ENCODE measurements around the gene ERO1B.

Gene ERO1B

GRCh38 chr1:236301080-236301957 lies 19.6 kb upstream of the ERO1B start:
- DNase-seq (ENCODE audit: low spot score): no peak

- DNase-seq (ENCODE audit: low spot score): no peak
Observed at GRCh38 chr1:236297161-236297560, 15.4 kb upstream of the ERO1B start.

DNA sequence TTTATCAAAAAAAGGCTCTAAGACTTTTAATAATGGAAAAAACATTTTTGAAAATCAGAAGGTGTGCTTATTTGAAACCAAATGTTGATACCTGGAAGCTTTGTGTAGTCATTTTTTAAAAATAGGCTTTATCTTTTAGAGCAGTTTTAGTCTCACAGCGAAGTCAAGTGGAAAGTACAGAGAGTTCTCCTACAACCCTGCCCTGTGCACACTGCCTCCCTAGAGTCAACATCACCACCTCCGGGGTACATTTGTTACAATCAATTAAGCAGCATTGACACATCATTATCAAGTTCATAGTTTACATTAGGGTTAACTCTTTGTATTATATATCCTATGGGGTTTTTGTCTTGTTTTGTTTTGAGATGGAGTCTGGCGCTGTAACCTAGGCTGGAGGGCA lies 10.7 kb upstream of the ERO1B start:
- no peak for DNase-seq (ENCODE audit: low spot score)

DNA sequence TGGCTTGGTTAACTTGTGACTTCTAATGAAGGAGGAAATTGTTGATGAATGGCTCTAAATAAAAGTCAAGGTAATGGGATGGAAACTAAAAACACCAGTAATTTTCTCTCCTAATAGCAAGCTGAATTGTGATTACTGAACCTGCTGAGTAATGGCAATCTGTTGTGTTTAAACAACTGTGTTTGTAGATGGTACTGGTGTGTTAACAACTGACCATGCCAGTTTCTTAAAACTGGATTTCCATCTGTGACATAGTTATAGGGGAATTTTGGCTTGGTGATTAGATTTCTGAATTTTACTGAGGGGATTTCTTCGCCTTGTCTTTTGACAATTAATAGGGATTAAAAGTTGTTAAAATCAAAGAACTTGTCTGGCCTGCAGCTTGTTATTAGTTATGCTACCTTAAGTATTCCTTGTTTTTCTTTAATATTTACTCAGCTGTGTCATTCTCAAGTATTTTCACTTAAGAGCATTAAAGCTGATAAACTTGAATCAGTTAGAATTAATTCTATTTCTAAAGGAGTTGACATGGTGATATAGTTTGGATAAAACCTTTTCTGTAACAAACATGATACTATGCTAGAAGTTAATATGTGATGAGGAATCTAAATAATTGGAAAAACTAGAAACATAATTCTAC lies 7.9 kb upstream of the ERO1B start:
- DNase-seq (ENCODE audit: low spot score): no peak

GRCh38 chr1:236288620-236288976 lies 6.8 kb upstream of the ERO1B start:
- DNase-seq (ENCODE audit: low spot score): no peak

GRCh38 chr1:236287757-236288619 lies 6.2 kb upstream of the ERO1B start:
- DNase-seq (ENCODE audit: low spot score): no peak

DNA sequence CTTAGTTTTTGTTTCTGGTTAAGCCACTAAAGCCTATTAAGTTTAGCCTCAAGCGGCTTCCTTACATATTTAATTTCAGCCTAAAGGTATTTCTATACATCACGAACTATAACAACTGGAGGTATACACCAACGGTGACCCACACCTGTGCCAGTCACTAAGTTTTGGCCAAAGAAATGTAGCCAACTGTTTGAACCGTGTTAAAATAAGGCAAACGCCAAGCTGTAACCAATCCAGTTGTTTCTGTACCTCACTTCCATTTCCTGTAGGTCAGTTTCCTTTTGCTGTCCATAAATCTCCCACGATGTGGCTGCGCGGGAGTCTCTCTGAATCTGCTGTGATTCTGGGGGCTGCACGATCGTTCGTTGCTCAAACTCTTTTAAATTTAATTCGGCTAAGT lies 5.6 kb upstream of the ERO1B start:
- DNase-seq (ENCODE audit: low spot score): no peak

DNA sequence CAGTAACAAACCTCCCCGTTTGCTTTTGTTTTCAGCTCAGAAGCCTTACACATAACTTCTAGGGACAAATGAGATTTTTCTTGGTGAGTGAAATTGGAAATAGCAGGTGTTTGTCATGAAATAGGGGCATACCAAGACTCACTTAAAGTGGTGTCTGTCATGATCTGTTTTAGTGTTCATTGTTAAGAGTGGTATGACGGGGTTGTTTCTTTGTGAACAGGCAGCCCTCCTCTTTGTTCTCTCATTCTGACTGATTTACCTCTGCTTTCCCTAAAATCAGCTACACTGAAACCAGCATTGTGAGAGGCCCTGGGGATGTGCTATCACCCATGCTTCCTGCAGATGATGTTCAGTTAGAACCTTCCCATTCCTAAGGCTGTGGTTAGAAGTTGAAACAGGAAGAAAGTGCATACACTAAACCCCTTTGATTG lies 2.5 kb upstream of the ERO1B start:
- DNase-seq (ENCODE audit: low spot score): peak; percentile 79

DNA sequence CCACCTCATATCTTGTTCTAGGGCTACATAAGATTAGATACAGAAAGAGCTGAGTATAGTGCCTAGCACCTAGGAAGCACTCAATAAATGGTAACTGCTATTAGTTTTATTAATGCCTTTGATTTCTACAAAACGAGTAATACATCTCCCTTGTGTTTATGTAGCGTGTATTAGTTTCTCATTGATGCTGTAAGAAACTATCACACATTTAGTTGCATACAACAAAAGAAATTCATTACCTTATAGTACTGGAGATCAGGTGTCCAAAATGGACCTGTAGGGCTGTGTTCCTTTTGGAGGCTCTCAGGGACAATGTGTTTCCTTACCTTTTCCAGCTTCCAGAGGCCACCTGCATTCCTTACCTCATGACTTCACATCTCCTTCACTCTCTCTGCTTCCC lies 961 bp upstream of the ERO1B start:
- no peak for DNase-seq (ENCODE audit: low spot score)

- no peak for DNase-seq (ENCODE audit: low spot score)
Observed at GRCh38 chr1:236282425-236282716, 613 bp upstream of the ERO1B start.

DNA sequence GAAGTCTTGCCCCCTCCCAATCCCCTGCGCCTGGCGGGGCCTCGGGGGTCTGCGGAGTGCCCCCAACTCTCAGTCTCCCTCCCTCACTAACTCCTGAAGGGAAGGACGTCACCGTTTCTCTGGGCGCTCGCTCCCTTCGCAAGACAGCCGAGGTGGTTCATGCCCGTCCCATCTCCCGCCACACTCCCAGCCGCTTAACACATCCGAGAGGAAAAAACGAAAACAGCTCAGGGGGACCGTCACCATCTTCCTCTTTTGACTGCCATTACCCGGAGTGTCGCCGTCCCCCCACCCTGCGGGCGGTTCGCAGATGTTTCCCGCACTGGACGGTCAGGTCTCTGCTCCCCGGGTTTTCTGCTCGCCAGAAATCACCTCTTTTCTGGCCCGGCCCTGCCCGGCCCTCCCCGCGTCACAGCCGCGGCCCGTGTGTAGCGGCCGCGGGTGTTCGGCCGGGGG lies 532 bp downstream of the ERO1B start:
- no peak for DNase-seq (ENCODE audit: low spot score)

GRCh38 chr1:236280438-236281197 lies 1.1 kb downstream of the ERO1B start:
- DNase-seq (ENCODE audit: low spot score): no peak

GRCh38 chr1:236275586-236275985 lies 6.2 kb downstream of the ERO1B start:
- no peak for DNase-seq (ENCODE audit: low spot score)

DNA sequence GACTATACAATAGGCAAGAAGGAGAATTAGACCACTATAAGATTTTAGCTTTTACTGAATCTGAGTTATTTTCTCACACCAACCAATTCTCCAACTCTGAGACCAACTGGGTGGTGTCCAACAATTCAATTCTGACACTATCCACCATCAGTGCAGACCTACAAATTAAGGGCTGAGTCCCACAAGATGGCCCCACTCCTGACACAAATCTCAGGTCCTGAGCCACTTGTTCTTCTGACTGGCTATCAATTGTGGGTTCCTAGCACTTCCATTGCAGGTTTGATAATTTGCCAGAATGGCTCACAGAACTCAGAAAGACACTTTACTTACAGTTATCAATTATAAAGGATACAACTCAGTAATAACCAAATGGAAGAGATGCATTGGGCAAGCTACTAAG lies 6.7 kb downstream of the ERO1B start:
- DNase-seq (ENCODE audit: low spot score): no peak

DNA sequence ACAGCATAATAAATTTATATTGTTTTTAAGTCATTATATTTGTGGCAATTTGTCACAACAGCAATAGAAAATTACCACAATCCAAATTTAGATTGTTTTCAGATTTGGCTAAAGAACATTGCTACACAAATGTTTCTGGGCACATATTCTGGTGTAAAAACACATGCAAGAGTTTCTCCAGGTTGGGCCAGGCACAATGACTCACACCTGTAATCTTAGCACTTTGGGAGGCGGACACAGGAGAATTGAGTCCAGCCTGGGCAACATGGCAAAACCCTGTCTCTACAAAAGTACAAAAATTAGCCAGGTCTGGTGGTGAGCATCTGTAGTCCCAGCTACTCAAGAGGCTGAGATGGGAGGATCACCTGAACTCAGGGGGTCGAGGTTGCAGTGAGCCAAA lies 8.4 kb downstream of the ERO1B start:
- no peak for DNase-seq (ENCODE audit: low spot score)

- DNase-seq (ENCODE audit: low spot score): no peak
Observed at GRCh38 chr1:236269439-236269838, 12.3 kb downstream of the ERO1B start.

DNA sequence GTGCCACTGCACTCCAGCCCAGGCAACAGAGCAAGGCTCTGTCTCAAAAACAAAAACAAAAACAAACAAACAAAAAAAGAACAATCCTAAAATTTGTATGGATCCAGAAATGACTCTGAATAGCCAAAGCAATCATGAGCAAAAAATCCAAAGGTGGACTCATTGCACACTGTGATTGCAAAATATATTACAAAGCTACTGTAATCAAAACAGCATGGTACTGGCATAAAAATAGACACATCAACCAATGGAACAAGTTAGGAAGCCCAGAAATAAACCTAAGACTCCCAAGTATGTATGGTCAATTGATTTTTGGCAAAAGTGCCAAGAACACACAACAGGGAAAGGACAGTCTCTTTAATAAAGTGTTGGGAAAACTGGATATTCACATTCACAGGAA lies 19.9 kb downstream of the ERO1B start:
- no peak for DNase-seq (ENCODE audit: low spot score)

- no peak for DNase-seq (ENCODE audit: low spot score)
Observed at GRCh38 chr1:236261033-236261432, 20.7 kb downstream of the ERO1B start.

GRCh38 chr1:236259043-236259442 lies 22.7 kb downstream of the ERO1B start:
- DNase-seq (ENCODE audit: low spot score): no peak

DNA sequence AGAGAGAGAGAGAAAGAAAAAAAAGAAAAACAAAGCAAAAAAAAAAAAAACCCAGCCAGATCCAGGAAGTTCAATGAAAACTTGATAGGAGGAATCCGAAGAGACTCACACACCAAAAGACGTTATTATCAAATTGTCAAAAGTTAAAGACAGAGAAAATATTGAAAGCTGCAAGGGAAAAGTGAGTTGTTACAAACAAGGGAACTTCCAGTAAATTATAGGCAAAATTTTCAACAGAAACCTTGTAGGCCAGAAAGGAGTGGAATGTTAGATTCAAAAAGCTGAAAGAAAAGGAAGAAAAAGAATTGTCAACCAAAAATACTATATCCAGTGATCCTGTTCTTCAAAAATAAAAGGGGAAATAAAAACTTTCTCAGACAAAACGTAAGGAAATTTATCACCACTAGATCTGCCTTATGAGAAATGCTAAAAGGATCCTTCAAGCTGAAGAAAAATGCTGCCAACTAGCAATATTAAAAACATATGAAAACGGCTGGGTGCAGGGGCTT lies 23.6 kb downstream of the ERO1B start:
- DNase-seq (ENCODE audit: low spot score): no peak

DNA sequence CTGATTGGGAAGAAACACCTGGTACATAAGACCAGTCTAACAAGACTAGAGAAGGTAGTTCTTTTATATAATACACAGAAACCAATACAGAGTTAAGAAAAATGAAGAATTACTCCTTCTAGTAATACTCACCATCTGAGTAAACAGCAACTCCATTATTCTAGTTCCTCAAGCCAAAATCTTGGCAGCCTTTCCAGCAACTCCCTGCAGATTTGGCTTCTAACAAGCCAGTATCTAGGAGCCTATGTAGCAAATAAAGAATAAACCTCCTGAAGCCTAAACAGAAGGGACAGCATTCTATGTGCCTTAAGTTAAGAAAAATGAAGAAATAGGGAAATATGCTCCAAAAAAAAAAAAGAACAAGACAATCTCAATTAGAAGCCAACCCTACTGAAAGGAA lies 24.5 kb downstream of the ERO1B start:
- no peak for DNase-seq (ENCODE audit: low spot score)

Data from activated CD4-positive, alpha-beta T cell treated with anti-CD3 and anti-CD28 coated beads, Interleukin-2, Interleukin-4, amounts not matched to agents 100 ng/mL and 50 ng/mL, durations not matched to agents 16 hours and 8 hours (primary cell).